Neural progenitor cell (in vitro differentiated cells): ENCODE results near the gene NTM.

Experiments
- EZH2 ChIP-seq: fragments of 200-600 bp; sonication (generic); IDR thresholded peaks from 2 replicates; pipeline ENCODE4 v1.6.1; 2017; ENCODE audit warnings: antibody characterized with exemption, mild to moderate bottlenecking, moderate library complexity
- EZH2phosphoT487 ChIP-seq: fragments of 200-600 bp; sonication (generic); IDR thresholded peaks from 2 replicates; pipeline ENCODE4 v1.6.1; 2017; ENCODE audit warnings: antibody characterized with exemption
- TF ChIP-seq, protein P1 (sequence below): fragments of 200-600 bp; sonication (generic); IDR thresholded peaks from 2 replicates; pipeline ENCODE4 v1.5.1; 2017; ENCODE audit warnings: antibody characterized with exemption, mild to moderate bottlenecking

DNA sequence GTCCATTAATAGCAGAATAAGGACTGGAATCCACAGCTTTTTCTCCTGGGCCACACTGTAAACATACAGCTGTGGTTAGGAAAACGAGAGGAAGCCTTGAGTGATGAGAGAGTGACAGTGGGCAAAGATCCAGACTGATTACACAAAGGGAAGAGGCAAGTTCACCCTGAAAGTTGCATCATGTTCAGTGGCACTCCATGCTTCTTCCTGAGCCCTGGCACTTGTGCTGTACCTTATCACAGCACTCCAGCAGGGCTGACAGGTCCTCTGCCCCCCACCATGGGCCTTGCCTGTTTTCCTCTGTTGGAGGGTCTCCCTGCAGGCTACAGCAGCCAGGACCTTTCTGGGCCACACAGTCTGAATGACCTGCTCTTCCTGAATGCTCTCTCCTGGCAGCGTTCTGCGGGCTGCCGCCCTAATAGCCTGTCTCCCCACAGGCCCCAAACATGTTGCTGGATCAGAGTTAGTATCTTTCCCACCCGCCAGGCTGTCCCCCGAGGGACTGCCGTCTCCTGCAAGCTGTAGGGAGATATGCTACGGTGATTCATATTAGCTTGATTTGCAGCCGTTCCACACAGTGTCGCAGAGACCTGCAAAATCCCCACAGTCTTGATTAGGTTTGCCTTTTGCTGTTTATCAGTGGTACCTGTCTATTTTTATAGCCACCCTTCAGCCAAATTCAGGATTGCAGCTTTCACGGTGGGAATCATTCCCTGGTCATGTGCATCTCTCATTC lies 60.2 kb downstream of the NTM start:
- TF ChIP-seq, protein P1, sequence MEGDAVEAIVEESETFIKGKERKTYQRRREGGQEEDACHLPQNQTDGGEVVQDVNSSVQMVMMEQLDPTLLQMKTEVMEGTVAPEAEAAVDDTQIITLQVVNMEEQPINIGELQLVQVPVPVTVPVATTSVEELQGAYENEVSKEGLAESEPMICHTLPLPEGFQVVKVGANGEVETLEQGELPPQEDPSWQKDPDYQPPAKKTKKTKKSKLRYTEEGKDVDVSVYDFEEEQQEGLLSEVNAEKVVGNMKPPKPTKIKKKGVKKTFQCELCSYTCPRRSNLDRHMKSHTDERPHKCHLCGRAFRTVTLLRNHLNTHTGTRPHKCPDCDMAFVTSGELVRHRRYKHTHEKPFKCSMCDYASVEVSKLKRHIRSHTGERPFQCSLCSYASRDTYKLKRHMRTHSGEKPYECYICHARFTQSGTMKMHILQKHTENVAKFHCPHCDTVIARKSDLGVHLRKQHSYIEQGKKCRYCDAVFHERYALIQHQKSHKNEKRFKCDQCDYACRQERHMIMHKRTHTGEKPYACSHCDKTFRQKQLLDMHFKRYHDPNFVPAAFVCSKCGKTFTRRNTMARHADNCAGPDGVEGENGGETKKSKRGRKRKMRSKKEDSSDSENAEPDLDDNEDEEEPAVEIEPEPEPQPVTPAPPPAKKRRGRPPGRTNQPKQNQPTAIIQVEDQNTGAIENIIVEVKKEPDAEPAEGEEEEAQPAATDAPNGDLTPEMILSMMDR = no peak
- TF ChIP-seq EZH2 (no peak), EZH2phosphoT487 (no peak)
